Activated CD8-positive, alpha-beta memory T cell treated with anti-CD3 and anti-CD28 coated beads, Interleukin-2, amount 50 U/mL, for 48 hours (primary cell): ENCODE data around the gene TTC28.

Source experiments
- DNase-seq: peaks from one replicate; pipeline ENCODE4 v3.0.0-alpha.2; 2020

The TTC28 gene

GRCh38 chr22:27993774-27994350 lies 685.8 kb downstream of the TTC28 start:
- peak; percentile 32 for DNase-seq

DNA sequence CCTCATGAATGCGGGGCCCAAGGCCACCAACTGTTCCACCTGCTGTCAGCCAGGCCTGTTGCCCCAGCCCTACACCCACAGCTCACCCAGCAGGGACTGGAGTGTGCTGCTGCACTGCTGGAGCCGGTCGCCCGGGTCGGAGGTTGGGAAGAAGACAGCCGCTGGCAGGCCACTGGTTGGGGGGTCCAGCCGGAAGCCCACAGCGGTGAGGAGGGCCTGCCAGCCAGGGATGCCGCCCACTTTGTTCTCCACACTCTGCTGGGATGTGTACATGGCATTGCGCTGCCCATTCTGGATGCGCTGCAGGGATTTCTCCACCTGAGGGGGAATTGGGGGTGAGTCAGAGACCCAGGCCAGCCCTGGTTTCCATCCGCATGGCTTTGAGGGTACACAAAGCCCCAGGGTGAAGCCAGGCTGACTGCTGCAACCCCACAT lies 686.4 kb downstream of the TTC28 start:
- DNase-seq, result peak; percentile 34

- DNase-seq, result peak; percentile 25
Observed at GRCh38 chr22:27992294-27993165, 687.1 kb downstream of the TTC28 start.

DNA sequence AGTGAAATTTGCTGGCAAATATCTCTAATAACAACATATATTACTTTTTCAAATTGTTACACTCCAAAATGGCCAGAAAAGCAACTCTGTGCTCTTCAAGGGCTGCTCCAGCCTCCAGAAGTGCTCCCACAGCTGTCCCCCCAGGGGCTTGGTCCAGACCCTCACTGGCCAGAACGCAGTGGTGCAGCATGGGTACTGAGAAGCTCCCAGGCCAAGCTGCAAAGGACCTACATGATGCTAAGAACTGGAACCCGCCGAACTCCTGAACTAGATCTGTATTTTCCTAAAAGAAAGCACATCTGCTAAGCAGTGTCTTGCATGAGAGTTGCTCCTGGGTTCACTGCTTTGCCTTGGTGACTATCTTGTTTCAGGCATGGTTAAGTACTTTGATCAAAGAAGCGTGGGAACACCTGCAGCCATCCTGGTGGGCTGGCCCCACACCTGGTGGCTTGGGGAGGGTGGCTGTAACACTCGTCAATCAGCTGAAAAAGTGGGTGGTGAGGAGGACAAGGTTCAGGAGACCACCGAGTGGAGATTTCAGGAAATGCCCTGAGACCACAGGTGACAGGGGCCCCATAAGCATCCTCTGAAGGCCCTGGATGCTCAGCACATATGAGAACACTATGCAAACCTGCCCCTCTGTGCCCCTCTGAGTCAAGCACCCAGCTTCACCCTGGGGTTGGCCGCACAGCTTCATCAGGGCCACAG lies 687.9 kb downstream of the TTC28 start:
- no peak for DNase-seq

DNA sequence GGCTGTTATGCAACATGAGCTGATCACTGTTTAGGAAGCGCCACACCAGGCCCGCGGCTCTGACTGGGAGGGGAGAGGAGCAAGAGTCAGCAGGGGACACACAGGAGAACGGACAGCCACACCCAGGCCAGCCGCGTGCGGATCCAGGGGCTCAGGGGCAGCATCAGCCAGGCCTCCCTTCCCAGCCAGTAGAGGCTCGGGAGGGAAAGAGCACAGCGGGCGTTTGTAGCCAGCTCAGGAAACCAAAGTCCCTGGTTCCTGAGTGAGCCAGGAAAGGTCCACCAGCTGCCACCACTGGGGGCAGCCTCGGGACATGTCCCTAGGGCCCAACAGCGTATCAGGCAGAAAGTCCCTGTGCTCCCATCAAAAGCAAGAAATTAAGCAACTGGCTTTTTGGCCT lies 688.8 kb downstream of the TTC28 start:
- DNase-seq, result peak; percentile 32

- DNase-seq, result no peak
Observed at GRCh38 chr22:27990451-27990840, 689.2 kb downstream of the TTC28 start.

GRCh38 chr22:27989758-27990450 lies 689.7 kb downstream of the TTC28 start:
- peak; percentile 32 for DNase-seq

DNA sequence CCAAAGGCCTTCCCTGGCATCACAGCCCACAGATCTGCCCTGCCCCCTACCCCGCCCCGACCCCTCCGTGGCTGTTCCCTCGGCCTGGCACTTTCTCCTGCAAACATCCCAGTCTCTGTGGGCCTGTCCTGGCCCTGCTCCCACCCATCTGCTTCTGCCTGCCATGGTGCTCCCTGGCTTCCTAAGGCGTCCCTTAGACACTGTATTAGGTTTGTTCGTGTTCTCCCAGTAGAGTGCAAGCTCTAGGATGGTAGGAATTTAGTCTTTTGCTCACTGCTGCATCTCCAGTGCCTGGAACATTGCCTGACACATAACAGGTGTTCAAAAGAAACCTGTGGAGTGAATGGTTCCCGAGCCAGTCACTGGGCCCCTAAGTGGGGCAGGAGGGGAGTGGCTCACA lies 690.9 kb downstream of the TTC28 start:
- DNase-seq, result peak; percentile 2

- DNase-seq, result peak; percentile 34
Observed at GRCh38 chr22:27987557-27987956, 692.1 kb downstream of the TTC28 start.

GRCh38 chr22:27986937-27987336 lies 692.7 kb downstream of the TTC28 start:
- DNase-seq, result no peak

GRCh38 chr22:27986459-27986858 lies 693.2 kb downstream of the TTC28 start:
- DNase-seq, result no peak

- no peak for DNase-seq
Observed at GRCh38 chr22:27985323-27986275, 694.0 kb downstream of the TTC28 start.

DNA sequence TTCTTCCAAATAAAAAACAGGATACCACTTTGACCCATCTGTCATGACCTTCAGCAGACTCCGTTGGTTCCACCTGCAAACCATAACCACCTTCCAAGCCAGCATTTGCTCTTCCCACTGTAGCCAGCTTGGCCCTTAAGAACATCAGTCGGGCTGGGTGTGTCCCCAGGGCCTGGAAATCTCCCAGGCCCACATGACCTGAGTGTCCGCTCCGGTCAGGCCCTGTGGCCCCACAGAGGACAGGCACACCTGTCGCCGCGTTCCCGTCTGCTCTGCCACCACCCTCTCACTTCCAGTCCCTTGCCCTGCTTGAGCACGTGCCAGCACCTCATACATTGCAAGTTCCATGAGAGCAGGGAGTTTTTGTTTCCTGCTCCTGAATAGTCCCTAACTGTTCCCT lies 694.9 kb downstream of the TTC28 start:
- DNase-seq, result no peak

GRCh38 chr22:27984001-27984695 lies 695.5 kb downstream of the TTC28 start:
- DNase-seq, result no peak

- DNase-seq, result no peak
Observed at GRCh38 chr22:27983361-27983791, 696.3 kb downstream of the TTC28 start.

GRCh38 chr22:27982630-27983180 lies 696.9 kb downstream of the TTC28 start:
- no peak for DNase-seq

GRCh38 chr22:27982106-27982505 lies 697.5 kb downstream of the TTC28 start:
- no peak for DNase-seq

DNA sequence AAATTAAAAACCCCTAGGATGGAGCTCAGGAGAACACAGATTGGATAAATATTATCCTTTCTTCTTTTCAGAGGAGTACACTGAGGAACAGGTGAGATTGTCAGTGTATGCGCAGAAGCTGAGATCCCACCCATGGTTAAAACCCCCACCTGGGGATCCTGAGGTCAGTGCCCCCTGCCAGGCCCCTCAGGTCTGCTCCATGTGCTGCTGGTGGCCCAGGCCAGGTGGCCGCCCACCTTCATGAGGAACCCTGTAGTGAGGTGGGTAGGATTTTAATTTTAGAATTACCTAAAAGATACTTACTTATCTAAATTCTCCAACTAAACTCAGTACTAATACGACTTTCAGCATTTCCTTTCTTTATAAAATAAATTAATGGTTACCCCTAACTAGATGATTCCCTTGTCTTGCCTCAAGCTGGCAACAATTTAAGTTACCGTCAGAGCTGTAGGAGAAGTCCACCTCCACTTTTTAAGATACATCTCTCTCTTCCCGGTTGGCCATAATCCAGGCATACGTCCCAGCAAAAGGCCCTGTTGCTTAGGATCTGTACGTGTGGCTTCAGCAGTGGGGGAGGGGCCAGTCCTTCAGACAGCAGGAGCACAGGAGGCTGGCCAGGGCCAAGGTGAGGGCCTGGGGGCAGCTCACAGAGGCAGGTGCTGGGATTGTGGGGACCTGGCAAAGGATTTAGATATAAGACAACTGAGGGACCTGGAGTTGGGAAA lies 699.1 kb downstream of the TTC28 start:
- DNase-seq, result no peak

DNA sequence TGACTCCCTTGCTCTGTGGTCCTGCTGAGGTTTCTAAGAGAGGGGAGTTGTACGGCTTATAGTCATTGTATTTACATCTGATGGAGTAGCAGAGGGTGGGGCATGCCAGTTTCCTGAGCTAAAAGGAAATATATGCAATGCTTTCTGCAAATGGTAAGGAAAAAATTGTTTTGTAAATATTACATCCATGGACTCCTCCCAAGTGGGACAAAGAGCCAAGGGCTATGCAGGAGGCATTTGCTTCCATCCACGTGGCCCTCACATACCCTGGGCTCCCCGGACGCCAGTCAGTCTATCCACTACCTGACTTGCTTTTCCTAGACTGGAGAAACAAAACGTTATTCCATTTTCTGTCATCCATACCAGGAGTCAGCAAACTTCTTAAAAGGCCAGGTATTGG lies 700.8 kb downstream of the TTC28 start:
- DNase-seq, result no peak

DNA sequence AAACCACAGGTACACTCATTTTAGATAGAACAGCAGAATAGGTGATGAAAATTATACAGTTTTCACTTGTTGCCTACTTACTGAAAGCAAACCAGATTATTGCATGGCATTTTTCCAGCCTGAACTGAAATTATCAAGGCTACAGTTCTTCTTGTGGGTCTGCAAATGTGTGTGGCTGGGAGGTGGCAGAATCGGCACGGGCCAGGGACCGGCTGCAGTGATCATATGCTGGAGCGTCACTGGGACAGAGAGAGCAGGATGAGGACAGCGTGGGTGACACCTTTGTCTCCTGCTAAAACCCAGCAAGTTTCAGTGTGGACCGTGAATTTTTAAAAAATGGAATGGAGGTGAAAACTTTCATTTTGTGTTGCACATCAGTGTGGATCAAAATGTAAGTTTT lies 701.3 kb downstream of the TTC28 start:
- DNase-seq, result no peak
